ENCODE measurements around the gene DLD. TPM values are rescaled to one million over a fixed set of nuclear protein-coding genes. Genes with fewer than 3 reads are reported as not detected.

The DLD gene
- total and polyA plus RNA-seq, 2 of the 13 experiments (the other 11 are each of a cell fraction or from before 2014, with no cell fraction given) = 56.8 to 95.2 TPM

GRCh38 chr7:107856806-107857540 lies 34.0 kb upstream of the DLD start (continued):
- TF ChIP-seq ZNF576 (CRISPR knock-in tag; IDR thresholded peaks at IDR 0.05) = no peak

- no peak for FAIRE-seq
- ChIA-PET POLR2A (interaction anchor here (0.6 to 2.1 kb wide), 2 partner anchors 10 to 114 kb away, joined by 3 to 18 read pairs; partner anchors contain the start of gene CBLL1), CTCF (ENCODE audit: low intra/inter-chr PET ratio, low total read pairs) (no interaction called here)
- Histone ChIP-seq H4K20me1 (ENCODE audit: insufficient read depth, low read length) (no peaks in the 10 kb centered on the region), H3K27me3 (ENCODE audit: control insufficient read depth in 1 of 2, insufficient read depth in 2 of 2, low read length in 2 of 2) (peaks cover 3 to 36% of the 10 kb centered on the region in 2 experiments; a peak in 4 of 5 replicates), H3K36me3 (replicated peaks in 1 of 2; ENCODE audit: control insufficient read depth in 1 of 2, insufficient read depth in 2 of 2, low read length in 2 of 2) (no peaks in the 10 kb centered on the region), H3K4me1 (ENCODE audit: insufficient read depth, low read length) (peaks cover 61% of the 10 kb centered on the region), H3K79me2 (ENCODE audit: insufficient read depth, low read length) (no peaks in the 10 kb centered on the region), H3K9me3 (ENCODE audit: low read length) (no peaks in the 10 kb centered on the region), H2AFZ (ENCODE audit: low read length) (no peak overlapping the region), H3K9ac (ENCODE audit: insufficient read depth, low read depth, low read length) (no peak overlapping the region), H3K4me3 (replicated peaks in 1 of 3; ENCODE audit: insufficient read depth in 1 of 3, low read depth in 2 of 3, low read length in 3 of 3) (peak overlapping the region in 1 of 3 experiments; percentile 42; a peak in 1 of 6 replicates), H3K4me2 (ENCODE audit: low read depth, low read length) (peak overlapping the region; percentile 67), H3K27ac (ENCODE audit: extremely low read length, insufficient read depth, low read length) (peak overlapping the region; percentile 62)
- intact Hi-C loops (cut with micrococcal nuclease; ENCODE audit: unreplicated experiment) = no loop called here
- DNase-seq (ENCODE audit: low spot score) = peak; percentile 53
- in situ Hi-C loops (cut with HindIII; ENCODE audit: extremely low pct_ligation_motif_present, low pct_unique_long_range_greater_than_20kb) = loop anchor here (25.0 kb wide), 1 partner anchor 395 kb away; the partner anchor contains the start of gene GPR22
- 40% methylated on average over 2 of the region's 2 CpGs for WGBS (ENCODE audit: low lambda C conversion rate)
- no TSS peak for BruUV-seq (replicated peaks)
- ATAC-seq = peak; percentile 57
- TF ChIP-seq HMG20A (CRISPR knock-in tag; IDR thresholded peaks at IDR 0.05; ENCODE audit: borderline replicate concordance) (peak; percentile 24; the same call in 1 of the 2 replicates), SAP130 (CRISPR knock-in tag; IDR thresholded peaks at IDR 0.05; ENCODE audit: low read depth) (peak; percentile 39; the same call in 1 of the 2 replicates), ZBTB34 (CRISPR knock-in tag; IDR thresholded peaks at IDR 0.05) (0 out of 2 replicates have a peak, but pooled peaks have one; percentile 5), ELF3 (CRISPR knock-in tag; IDR thresholded peaks at IDR 0.05) (0 out of 2 replicates have a peak, but pooled peaks have one; percentile 15), SMAD3 (CRISPR knock-in tag; IDR thresholded peaks at IDR 0.05) (peak; percentile 29; the same call in 1 of the 2 replicates), ARNTL (CRISPR knock-in tag; IDR thresholded peaks at IDR 0.05) (no peak), ERF (CRISPR knock-in tag; IDR thresholded peaks at IDR 0.05) (0 out of 2 replicates have a peak, but pooled peaks have one; percentile 6), GATAD2A (CRISPR knock-in tag; IDR thresholded peaks at IDR 0.05) (0 out of 2 replicates have a peak, but pooled peaks have one; percentile 11), SNRNP70 (IDR thresholded peaks at IDR 0.05; ENCODE audit: low read depth, low read length) (no peak), FOXK1 (CRISPR knock-in tag; IDR thresholded peaks at IDR 0.05; ENCODE audit: borderline replicate concordance, low read depth) (peak; percentile 15; the same call in 1 of the 2 replicates), RFXAP (CRISPR knock-in tag; IDR thresholded peaks at IDR 0.05; ENCODE audit: borderline replicate concordance) (no peak), PATZ1 (CRISPR knock-in tag; IDR thresholded peaks at IDR 0.05) (0 out of 2 replicates have a peak, but pooled peaks have one; percentile 14), MYPOP (CRISPR knock-in tag; IDR thresholded peaks at IDR 0.05) (0 out of 2 replicates have a peak, but pooled peaks have one; percentile 42), GZF1 (CRISPR knock-in tag; IDR thresholded peaks at IDR 0.05) (no peak), SOX6 (IDR thresholded peaks at IDR 0.05) (no peak), SOX6 (CRISPR knock-in tag; IDR thresholded peaks at IDR 0.05) (0 out of 2 replicates have a peak, but pooled peaks have one; percentile 10), ZNF296 (CRISPR knock-in tag; conservative IDR thresholded peaks at IDR 0.05) (no peak), SOX5 (CRISPR knock-in tag; IDR thresholded peaks at IDR 0.05; ENCODE audit: borderline replicate concordance) (peak; percentile 29; the same call in 1 of the 2 replicates)
Observed at GRCh38 chr7:107857541-107857912, 33.5 kb upstream of the DLD start.

Measured in HepG2 (cell line).